HG03159 (cell line): ENCODE measurements around the gene ERC1.
"Not testable (repeated sequence)": the region's sequence is repeated elsewhere in the genome, so short reads cannot be mapped to it uniquely, and the experiment has no call there.

ENCODE experiments used
- ATAC-seq: cut with Tn5 transposase; IDR thresholded peaks from one replicate; pipeline ENCODE4 v1.9.1; 2021; ENCODE audit warnings: mild to moderate bottlenecking, moderate library complexity; ENCODE audit not compliant: unreplicated experiment

Gene ERC1

GRCh38 chr12:1213618-1214205, 222.7 kb downstream of the ERC1 start:
- no peak for ATAC-seq

DNA sequence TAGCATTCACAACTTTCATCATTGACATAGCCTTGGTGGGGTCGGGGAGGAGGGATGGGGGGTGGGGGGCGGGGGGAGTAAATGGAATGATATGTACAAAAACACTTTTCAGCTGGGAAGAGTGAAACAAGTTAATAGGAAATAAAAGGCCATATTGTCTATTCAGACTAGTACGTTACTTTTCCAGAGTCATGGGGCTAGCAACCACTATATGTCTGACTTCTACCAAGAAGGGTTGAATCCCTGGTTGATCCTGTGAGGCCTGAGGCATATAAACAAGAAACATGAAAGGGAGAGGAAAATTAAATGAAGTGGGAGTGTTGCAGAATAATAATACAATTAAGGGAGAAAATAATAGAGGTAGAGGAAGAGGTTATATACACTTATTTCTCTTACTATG, 225.5 kb downstream of the ERC1 start:
- no peak for ATAC-seq

DNA sequence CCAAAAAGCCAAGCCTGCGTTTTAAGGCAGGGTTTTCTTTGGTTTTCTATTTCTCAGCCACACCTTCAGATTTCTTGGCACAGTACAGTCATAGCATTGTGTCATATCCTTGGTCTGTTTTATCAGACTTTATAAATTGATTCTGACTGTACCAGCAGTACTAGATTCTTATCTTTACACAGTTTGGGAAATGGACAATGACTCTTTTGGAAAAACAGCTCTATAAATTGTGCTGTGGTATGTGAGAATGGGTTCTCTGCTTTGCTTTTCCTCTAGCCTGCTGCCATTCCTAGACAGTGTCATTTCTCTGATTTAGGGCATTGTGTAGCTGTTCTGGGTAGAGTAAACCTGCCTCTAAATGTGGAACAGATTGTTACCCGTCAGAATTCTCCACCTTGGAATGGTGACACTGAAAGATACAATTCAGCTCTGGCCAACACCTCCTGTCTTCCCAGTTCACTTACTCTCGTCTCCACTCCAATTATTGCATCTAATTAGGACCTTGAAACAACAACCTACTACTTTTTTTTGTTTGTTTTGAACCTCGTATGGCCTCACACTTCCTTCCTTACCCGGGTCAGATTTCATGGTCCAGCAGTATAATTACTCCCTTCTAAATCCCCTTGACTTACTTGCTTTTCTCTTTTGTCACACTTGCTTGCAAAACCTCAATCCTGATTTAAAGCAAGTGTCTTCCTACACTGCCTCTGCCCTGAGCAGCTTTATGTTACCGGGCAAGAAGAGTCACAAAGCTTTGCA, 226.3 kb downstream of the ERC1 start:
- no peak for ATAC-seq

DNA sequence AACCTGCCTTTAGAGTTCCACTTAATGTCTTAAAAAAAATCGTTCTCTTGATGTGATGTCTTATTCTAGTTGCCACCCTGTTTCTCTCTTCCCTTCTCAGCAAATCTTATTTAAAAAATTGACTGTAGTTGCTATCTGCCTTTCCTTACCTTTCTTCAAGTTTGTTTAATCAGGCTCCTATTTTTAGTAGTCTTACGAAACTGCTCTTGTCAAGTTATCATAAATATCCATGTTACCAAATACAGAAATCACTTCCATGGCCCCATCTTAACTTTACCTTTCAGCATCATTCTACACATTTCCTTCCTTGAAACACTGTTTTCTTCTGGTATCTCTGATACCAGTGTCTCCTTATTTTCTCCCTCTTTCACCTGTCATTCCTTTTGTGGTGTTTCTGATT, 227.3 kb downstream of the ERC1 start:
- ATAC-seq = no peak

DNA sequence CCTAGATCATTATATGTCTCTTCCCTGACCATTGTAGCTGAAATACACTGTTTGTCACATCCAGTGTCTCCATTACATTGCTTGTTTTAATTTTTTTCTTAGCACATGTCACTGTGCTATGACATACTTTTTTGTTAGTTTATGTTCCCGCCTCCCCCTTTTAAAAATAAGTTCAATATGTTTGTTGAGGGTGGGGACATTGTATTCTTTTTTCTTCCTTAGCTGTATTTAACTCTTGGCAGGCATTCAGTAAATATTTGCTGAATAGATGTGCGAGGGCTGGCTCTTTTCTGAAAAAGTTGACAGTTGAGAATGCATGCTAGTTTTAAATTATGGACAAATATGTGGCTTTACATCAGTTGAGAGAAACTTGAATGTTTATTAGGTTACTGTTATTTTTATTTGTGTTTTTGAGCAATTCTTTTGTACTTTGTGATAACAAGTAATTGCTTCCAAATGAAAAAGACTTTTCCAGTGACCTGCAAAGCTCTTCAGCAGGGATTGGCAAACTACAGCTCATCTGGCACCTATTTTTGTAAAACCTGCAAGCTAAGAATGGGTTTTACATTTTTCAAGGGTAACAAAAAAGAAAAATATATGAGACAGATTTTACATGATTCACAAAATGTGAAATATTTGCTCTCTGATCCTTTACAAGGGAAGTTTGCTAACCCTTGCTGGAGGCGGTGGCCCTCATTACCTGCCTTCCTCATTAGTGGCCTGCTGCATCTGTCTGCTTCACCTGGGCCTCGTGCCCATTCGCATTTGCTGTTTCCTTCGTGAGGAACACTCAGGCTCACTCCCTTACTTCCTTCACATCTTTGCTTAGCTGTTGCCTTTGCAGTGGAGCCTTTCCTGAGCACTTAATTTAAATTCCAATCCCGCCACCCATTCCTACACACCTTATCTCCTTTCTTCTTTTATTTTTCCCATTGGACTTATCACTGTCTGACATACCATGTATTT, 229.4 kb downstream of the ERC1 start:
- no peak for ATAC-seq

DNA sequence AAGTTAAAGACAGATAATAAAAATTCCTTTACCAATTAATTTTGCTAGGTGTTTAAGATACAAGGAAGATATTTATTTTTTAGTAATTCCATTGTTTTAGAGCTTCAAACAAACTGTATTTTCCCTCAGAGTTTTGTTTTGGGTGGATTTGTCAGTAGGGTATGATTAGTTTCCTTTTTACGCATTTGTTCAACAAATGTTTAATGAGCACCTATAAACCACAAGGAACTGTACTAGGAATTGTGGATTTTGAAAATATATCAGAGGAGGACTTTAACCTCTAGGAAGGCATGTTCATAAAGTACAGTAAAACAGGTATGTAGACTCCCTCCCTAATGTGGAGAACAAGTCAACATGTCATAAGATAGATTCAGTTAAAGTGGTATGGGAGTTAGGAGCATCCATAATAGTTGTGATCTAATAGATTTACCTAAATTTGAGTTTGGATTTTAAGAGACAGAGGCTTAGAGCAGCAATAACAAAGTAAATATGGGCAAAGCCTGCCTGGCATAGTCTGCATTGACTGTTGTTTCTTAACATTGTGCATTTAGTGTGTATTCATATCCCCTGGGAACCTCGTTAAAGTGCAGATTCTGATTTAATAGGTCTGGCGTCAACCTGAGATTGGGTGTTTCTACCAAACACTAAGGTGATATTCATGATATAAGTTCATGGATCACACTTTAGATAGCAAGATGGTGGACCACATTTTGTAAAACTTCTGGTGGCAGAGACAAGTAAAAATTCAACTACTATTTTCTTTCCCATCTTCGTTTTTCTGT, 232.0 kb downstream of the ERC1 start:
- ATAC-seq = no peak

DNA sequence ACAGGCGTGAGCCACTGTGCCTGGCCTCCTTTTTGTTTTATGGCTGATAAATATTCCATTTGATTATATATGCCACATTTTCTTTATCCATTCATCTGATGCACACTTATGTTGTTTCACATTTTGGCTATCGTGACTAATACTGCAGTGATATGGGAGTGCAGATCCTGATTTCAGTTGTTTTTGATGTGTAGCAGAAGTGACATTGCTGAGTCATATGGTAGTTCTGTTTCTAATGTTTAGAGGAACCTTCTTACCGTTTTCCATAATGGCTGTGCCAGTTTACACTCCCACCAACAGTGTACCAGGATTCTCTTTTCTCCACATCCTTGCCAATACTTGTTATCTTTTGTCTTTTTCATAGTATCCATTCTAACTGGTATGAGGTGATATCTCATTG, 235.9 kb downstream of the ERC1 start:
- ATAC-seq = no peak

- ATAC-seq = no peak
These were observed 243.1 kb downstream of the ERC1 start for GRCh38 chr12:1234073-1234472.

GRCh38 chr12:1246637-1247036, 255.6 kb downstream of the ERC1 start:
- no peak for ATAC-seq

GRCh38 chr12:1250641-1251040, 259.6 kb downstream of the ERC1 start:
- no peak for ATAC-seq

DNA sequence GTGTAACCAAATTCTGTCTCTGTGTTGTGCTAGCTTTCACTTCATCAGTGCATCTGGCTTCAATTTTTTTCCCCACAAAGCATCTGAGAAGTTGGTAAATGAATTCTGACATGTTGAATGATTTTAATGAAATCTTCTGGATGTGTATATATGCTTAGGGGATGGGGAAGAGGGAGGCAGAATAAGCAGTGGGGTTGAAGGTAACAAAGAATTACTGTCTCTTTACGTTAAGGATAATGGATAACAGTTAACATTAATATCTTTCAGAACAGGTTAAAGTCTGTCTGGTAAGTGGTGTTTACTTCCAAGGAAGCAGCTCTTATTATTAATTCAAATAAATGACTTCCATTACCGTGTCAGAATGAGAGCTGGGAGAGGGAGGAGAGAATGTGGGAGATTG, 261.7 kb downstream of the ERC1 start:
- no peak for ATAC-seq

- ATAC-seq = not testable (repeated sequence)
These were observed 264.1 kb downstream of the ERC1 start for GRCh38 chr12:1255125-1255524.

DNA sequence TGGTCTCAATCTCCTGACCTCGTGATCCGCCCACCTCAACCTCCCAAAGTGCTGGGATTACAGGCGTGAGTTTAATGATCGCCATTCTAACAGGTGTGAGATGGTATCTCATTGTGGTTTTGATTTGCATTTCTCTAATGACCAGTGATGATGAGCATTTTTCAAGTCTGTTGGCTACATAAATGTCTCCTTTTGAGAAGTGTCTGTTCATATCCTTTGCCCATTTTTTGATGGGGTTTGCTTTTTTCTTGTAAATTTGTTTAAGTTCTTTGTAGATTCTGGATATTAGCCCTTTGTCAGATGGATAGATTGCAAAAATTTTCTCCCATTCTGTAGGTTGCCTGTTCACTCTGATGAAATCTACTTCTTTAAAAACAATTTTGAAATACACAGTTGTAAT, 264.8 kb downstream of the ERC1 start:
- not testable (repeated sequence) for ATAC-seq

GRCh38 chr12:1256285-1256684, 265.3 kb downstream of the ERC1 start:
- ATAC-seq = no peak

GRCh38 chr12:1256991-1257390, 266.0 kb downstream of the ERC1 start:
- no peak for ATAC-seq

- ATAC-seq = no peak
These were observed 271.0 kb downstream of the ERC1 start for GRCh38 chr12:1262011-1262410.

- no peak for ATAC-seq
These were observed 276.2 kb downstream of the ERC1 start for GRCh38 chr12:1267243-1267642.

DNA sequence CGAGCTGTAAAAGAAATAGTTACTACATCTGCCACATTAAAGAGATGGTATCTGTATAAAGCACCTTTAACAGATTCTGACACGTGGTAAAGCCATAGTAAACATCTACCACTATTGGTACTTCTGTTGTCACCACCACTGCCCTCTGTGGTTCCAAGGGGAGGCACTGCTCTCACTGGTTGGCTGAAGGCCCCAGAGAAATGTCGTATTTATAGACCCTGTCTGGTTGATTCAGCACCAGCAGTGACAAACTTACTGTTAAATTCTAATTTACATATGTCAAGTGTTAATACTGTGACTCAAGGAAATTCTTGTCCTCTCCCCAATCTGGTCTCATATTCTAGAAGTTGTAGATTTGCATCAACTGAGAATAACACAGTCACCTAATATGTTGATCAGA, 281.1 kb downstream of the ERC1 start:
- no peak for ATAC-seq

- ATAC-seq = no peak
These were observed 282.0 kb downstream of the ERC1 start for GRCh38 chr12:1273051-1273450.

DNA sequence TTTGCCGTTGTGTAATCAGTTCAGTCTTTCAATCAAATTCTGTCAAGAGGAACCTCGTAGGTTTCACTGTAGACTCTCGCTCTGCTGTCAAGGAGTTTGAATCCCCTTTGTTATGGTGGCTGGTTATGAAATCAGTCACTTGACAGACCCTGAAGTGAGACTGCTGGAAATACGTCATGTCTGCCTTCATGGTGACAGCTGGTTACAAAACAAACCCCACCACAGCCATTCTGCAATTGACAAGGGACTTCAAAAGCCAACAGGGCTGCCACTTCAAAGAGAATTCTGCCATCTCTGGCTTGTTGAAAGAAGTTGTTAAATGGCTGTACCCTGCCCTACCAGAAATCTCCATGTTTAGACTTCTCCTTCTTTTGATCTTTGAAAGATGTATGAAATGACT, 286.9 kb downstream of the ERC1 start:
- no peak for ATAC-seq

DNA sequence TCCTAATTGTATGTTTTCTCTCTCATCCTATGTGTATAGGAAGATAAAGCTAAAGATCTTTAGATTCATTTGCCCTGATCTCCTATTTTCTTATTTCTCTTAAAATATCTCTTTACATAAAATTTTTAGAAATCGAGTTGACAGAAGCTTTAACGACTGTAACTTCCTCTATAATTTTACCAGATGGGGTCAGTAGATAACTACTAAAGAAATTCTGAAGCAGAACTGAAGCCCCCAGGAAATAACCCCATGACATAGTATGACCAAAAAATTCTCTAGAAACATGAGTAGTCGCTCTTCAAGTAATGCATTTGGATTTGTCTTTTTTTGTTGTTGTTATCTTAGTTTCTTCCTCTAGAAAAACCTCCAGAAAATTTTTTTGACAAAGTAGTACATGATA, 288.0 kb downstream of the ERC1 start:
- no peak for ATAC-seq
